Tibial nerve (tissue), 4 donors: ENCODE data around the gene TOX2. TPM values are rescaled to one million over a fixed set of nuclear protein-coding genes. Genes with fewer than 3 reads are reported as not detected.

Experiments used
- DNase-seq, 2 donors: peaks; one replicate each; pipeline ENCODE4 v3.0.0-alpha.2; 2019; ENCODE audit warnings: low spot score in 2 of 2
- H3K27ac ChIP-seq, 4 donors: fragments of 200-600 bp; sonication (generic) in 3 of 4; one replicate each; pipeline ENCODE4 v1.5.1; 2017 to 2019; ENCODE audit warnings: mild to moderate bottlenecking in 1 of 4
- H3K27me3 ChIP-seq, 2 donors: fragments of 200-600 bp; sonication (generic) in 1 of 2; one replicate each; pipeline versions ENCODE4 v1.5.1 to v1.6.0; 2017 to 2019
- H3K36me3 ChIP-seq, 3 donors: fragments of 200-600 bp; sonication (generic); one replicate each; pipeline ENCODE4 v1.5.1; 2018 to 2019
- H3K4me1 ChIP-seq, 4 donors: fragments of 200-600 bp; sonication (generic) in 3 of 4; one replicate each; pipeline ENCODE4 v1.5.1; 2017 to 2019
- H3K4me3 ChIP-seq, 4 donors: fragments of 200-600 bp; sonication (generic) in 3 of 4; one replicate each; pipeline ENCODE4 v1.5.1; 2017 to 2019; ENCODE audit warnings: mild to moderate bottlenecking in 1 of 4, moderate library complexity in 1 of 4
- H3K9me3 ChIP-seq, 4 donors: fragments of 200-600 bp; sonication (generic) in 3 of 4; one replicate each; pipeline ENCODE4 v1.5.1; 2017 to 2019
- EP300 ChIP-seq, 2 donors: sonication (generic); formaldehyde crosslinking; IDR thresholded peaks; one replicate each; pipeline ENCODE4 v1.6.1; 2017; ENCODE audit warnings: antibody characterized with exemption in 2 of 2, mild to moderate bottlenecking in 1 of 2
- POLR2A ChIP-seq, 2 donors: fragments of 450-650 bp; IDR thresholded peaks; one replicate each; pipeline ENCODE4 v1.6.1; 2017; ENCODE audit warnings: antibody characterized with exemption in 2 of 2, mild to moderate bottlenecking in 2 of 2, moderate library complexity in 2 of 2
- WGBS, 2 donors: methylation state at CpG; one replicate each; pipeline ENCODE4 v1.1.5; 2018; 5-methylcytosine and 5-hydroxymethylcytosine counted together
- total RNA-seq, 4 donors: library from RNA; depleted of rRNA; stranded (reverse); fragments of >200 nt; gene quantifications; one replicate each; pipeline ENCODE4 v1.1.0, GENCODE V29; 2016
- TF ChIP-seq, protein P1 (sequence below), 5 experiments: fragments of 200-600 bp in 3 of 5; fragments of 450-650 bp in 2 of 5; sonication (generic) in 3 of 5; IDR thresholded peaks; one replicate each; pipeline ENCODE4 v1.5.1; 2016 to 2019; ENCODE audit warnings: antibody characterized with exemption in 5 of 5, mild to moderate bottlenecking in 3 of 5, moderate library complexity in 2 of 5

Gene TOX2
- total RNA-seq, 4 donors from 2014 or later = 1.3 to 3.3 (median 1.9) TPM

GRCh38 chr20:43923917-43924316 is 9.3 kb downstream of the TOX2 start:
- Histone ChIP-seq H3K27me3 (no peaks in the 10 kb centered on the region), H3K4me1 (no peaks in the 10 kb centered on the region), H3K4me3 (no peak overlapping the region), H3K27ac (no peak overlapping the region), H3K9me3 (no peaks in the 10 kb centered on the region), H3K36me3 (no peaks in the 10 kb centered on the region)
- no peak for DNase-seq
- WGBS, 2 donors = 85 to 89% methylated on average over 4 of the region's 4 CpGs
- no peak for TF ChIP-seq EP300 (IDR thresholded peaks at IDR 0.05)
- TF ChIP-seq, protein P1, sequence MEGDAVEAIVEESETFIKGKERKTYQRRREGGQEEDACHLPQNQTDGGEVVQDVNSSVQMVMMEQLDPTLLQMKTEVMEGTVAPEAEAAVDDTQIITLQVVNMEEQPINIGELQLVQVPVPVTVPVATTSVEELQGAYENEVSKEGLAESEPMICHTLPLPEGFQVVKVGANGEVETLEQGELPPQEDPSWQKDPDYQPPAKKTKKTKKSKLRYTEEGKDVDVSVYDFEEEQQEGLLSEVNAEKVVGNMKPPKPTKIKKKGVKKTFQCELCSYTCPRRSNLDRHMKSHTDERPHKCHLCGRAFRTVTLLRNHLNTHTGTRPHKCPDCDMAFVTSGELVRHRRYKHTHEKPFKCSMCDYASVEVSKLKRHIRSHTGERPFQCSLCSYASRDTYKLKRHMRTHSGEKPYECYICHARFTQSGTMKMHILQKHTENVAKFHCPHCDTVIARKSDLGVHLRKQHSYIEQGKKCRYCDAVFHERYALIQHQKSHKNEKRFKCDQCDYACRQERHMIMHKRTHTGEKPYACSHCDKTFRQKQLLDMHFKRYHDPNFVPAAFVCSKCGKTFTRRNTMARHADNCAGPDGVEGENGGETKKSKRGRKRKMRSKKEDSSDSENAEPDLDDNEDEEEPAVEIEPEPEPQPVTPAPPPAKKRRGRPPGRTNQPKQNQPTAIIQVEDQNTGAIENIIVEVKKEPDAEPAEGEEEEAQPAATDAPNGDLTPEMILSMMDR (IDR thresholded peaks at IDR 0.05) = no peak
- TF ChIP-seq POLR2A (IDR thresholded peaks at IDR 0.05) = no peak

DNA sequence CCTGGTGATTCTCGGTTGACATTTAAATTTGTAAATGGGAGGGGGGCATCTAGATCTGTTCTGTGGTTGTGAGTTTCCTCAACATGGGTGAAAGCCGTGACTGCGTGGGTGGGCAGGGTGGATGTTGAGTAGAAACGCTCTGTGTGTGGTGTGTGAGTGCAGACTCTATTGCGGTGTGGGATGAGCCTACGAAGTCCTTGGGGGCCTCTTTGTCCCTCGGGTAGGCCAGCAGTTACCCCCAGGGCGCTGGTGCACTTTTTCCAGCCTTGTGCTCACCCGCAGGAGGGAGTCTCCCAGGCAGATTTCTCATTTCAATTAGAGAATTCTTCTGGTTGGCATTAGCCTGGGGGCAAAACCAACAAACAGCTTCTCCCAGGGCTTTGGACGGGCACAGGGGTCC is 10.6 kb downstream of the TOX2 start:
- TF ChIP-seq, protein P1 (IDR thresholded peaks at IDR 0.05) = no peak
- TF ChIP-seq POLR2A (IDR thresholded peaks at IDR 0.05) = no peak
- TF ChIP-seq EP300 (IDR thresholded peaks at IDR 0.05) = no peak
- 52 to 55% methylated on average over 10 of the region's 10 CpGs for WGBS, 2 donors
- H3K9me3 ChIP-seq = no peaks in the 10 kb centered on the region
- no peaks in the 10 kb centered on the region for H3K4me1 ChIP-seq
- H3K27ac ChIP-seq = no peak overlapping the region
- no peak overlapping the region for H3K4me3 ChIP-seq
- no peaks in the 10 kb centered on the region for H3K27me3 ChIP-seq
- DNase-seq = no peak
- no peaks in the 10 kb centered on the region for H3K36me3 ChIP-seq

- H3K9me3 ChIP-seq = no peaks in the 10 kb centered on the region
- H3K4me3 ChIP-seq = no peak overlapping the region
- no peaks in the 10 kb centered on the region for H3K36me3 ChIP-seq
- no peak overlapping the region for H3K27ac ChIP-seq
- TF ChIP-seq POLR2A (IDR thresholded peaks at IDR 0.05) = no peak
- H3K4me1 ChIP-seq = no peaks in the 10 kb centered on the region
- no peak for DNase-seq
- no peaks in the 10 kb centered on the region for H3K27me3 ChIP-seq
- WGBS, 2 donors = 21 to 23% methylated on average over 5 of the region's 5 CpGs
These were observed 11.1 kb downstream of the TOX2 start for GRCh38 chr20:43925801-43926200.

- Histone ChIP-seq H3K9me3 (no peaks in the 10 kb centered on the region), H3K4me1 (no peaks in the 10 kb centered on the region), H3K4me3 (no peak overlapping the region), H3K27me3 (no peaks in the 10 kb centered on the region), H3K27ac (no peak overlapping the region), H3K36me3 (no peaks in the 10 kb centered on the region)
- TF ChIP-seq, protein P1 (IDR thresholded peaks at IDR 0.05) = no peak
- TF ChIP-seq EP300 (IDR thresholded peaks at IDR 0.05) = no peak
- no peak for TF ChIP-seq POLR2A (IDR thresholded peaks at IDR 0.05)
- 76% methylated on average over 10 of the region's 10 CpGs for WGBS, 2 donors
- no peak for DNase-seq
These were observed 11.8 kb downstream of the TOX2 start for GRCh38 chr20:43926287-43927050.

GRCh38 chr20:43931976-43932375 is 17.3 kb downstream of the TOX2 start:
- no peaks in the 10 kb centered on the region for H3K9me3 ChIP-seq
- no peak overlapping the region for H3K4me3 ChIP-seq
- no peak for TF ChIP-seq POLR2A (IDR thresholded peaks at IDR 0.05)
- no peaks in the 10 kb centered on the region for H3K27me3 ChIP-seq
- DNase-seq = no peak
- no peak overlapping the region for H3K27ac ChIP-seq
- WGBS, 2 donors = 86 to 94% methylated on average over 2 of the region's 2 CpGs
- no peaks in the 10 kb centered on the region for H3K4me1 ChIP-seq
- H3K36me3 ChIP-seq = no peaks in the 10 kb centered on the region

DNA sequence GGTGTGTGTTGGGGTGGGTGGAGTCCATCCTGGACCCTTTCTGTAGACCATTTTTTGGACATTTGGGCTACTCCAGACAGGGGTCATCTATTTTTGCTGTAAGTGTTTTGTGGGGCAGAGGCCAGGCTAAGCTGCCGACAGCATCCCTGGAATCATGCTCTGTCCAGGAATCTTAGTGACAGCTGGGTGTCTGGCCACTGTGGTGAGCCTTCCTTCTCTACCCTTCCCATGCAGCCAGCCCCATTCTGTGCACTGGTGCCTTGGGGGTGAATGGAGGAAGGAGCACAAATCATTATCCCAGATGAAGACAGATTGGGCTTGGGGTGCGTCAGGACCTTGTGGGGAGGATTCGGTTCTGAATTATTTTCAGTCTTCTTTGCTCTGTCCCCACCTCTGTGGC is 20.2 kb downstream of the TOX2 start:
- Histone ChIP-seq H3K27me3 (no peaks in the 10 kb centered on the region), H3K4me3 (no peak overlapping the region), H3K9me3 (no peaks in the 10 kb centered on the region), H3K36me3 (no peaks in the 10 kb centered on the region), H3K27ac (no peak overlapping the region), H3K4me1 (peaks cover 0 to 25% (median 3%) of the 10 kb centered on the region in 4 donors)
- DNase-seq = no peak
- WGBS, 2 donors = 78 to 85% methylated on average over 3 of the region's 3 CpGs
- TF ChIP-seq, protein P1 (IDR thresholded peaks at IDR 0.05) = no peak
- TF ChIP-seq EP300 (IDR thresholded peaks at IDR 0.05) (no peak), POLR2A (IDR thresholded peaks at IDR 0.05) (no peak)
